SK-N-SH (cell line): ENCODE measurements around the gene PRR35. TPM values are rescaled to one million over a fixed set of nuclear protein-coding genes. Genes with fewer than 3 reads are reported as not detected.

Experiments used
- CTCF ChIA-PET: fragments of 300-600, 350-600 bp; formaldehyde crosslinking; extraction: SDS; loops from one replicate; lab custom pipeline; 2021; lab: Yijun Ruan, JAX
- POLR2A ChIA-PET: fragments of 350-600 bp; sonication (Branson Sonifier 250); formaldehyde crosslinking; extraction: SDS; loops from one replicate; lab custom pipeline; 2020; ENCODE audit warnings: antibody characterized with exemption, inconsistent platforms; lab: Yijun Ruan, JAX
- DNase-seq: peaks from one replicate; pipeline ENCODE4 v3.0.0; 2012
- H2AFZ ChIP-seq: fragments of 200-600 bp; sonication (generic); 2 replicates; pipeline ENCODE4 v1.8.1; 2016; ENCODE audit warnings: antibody characterized with exemption, mild to moderate bottlenecking, low read depth
- H3F3A ChIP-seq: fragments of 200-600 bp; sonication (generic); replicated peaks from 2 replicates; pipeline ENCODE3; 2016; ENCODE audit warnings: antibody characterized with exemption, mild to moderate bottlenecking; ENCODE audit not compliant: insufficient read depth
- H3K27ac ChIP-seq, 2 experiments: fragments of 200-500 bp in 1 of 2; fragments of 200-600 bp in 1 of 2; sonication (Bioruptor generic) in 1 of 2; sonication (generic), shearing (Covaris generic) in 1 of 2; 2 replicates each; pipeline versions ENCODE4 v1.5.1 to v1.6.1; 2014 to 2016; ENCODE audit warnings: low read depth in 2 of 2, inconsistent platforms in 1 of 2, low read length in 1 of 2, mild to moderate bottlenecking in 1 of 2, mixed read lengths in 1 of 2
- H3K27me3 ChIP-seq: fragments of 200-600 bp; sonication (generic), shearing (Covaris generic); 2 replicates; pipeline ENCODE4 v1.6.1; 2016; ENCODE audit warnings: mixed run types; ENCODE audit not compliant: insufficient read depth
- H3K36me3 ChIP-seq, 2 experiments: fragments of 200-500 bp in 1 of 2; fragments of 200-600 bp in 1 of 2; sonication (Bioruptor generic) in 1 of 2; sonication (generic) in 1 of 2; replicated peaks in 1 of 2; 2 replicates each; pipeline versions ENCODE3 to v1.5.1; 2014 to 2016; ENCODE audit warnings: low read length in 1 of 2, mild to moderate bottlenecking in 1 of 2; ENCODE audit not compliant: insufficient read depth in 2 of 2, control insufficient read depth in 1 of 2
- H3K4me1 ChIP-seq, 2 experiments: fragments of 200-500 bp in 1 of 2; fragments of 200-600 bp in 1 of 2; sonication (Bioruptor generic) in 1 of 2; sonication (generic), shearing (Covaris generic) in 1 of 2; 2 replicates each; pipeline versions ENCODE4 v1.5.1 to v1.6.1; 2014 to 2016; ENCODE audit warnings: low read depth in 1 of 2, low read length in 1 of 2, mixed run types in 1 of 2; ENCODE audit not compliant: insufficient read depth in 2 of 2, control insufficient read depth in 1 of 2
- H3K4me2 ChIP-seq: fragments of 200-600 bp; sonication (generic), shearing (Covaris generic); 2 replicates; pipeline ENCODE4 v1.6.1; 2017; ENCODE audit warnings: mixed run types
- H3K4me3 ChIP-seq, 2 experiments: fragments of 200-500 bp in 1 of 2; fragments of 200-600 bp in 1 of 2; sonication (Bioruptor generic) in 1 of 2; sonication (generic), shearing (Covaris generic) in 1 of 2; 2 replicates each; pipeline versions ENCODE4 v1.5.1 to v1.8.1; 2014 to 2016; ENCODE audit warnings: low read depth in 2 of 2, inconsistent platforms in 1 of 2, low read length in 1 of 2, mild to moderate bottlenecking in 1 of 2, mixed read lengths in 1 of 2, moderate library complexity in 1 of 2
- H3K79me2 ChIP-seq: fragments of 200-600 bp; sonication (generic); 2 replicates; pipeline ENCODE4 v1.8.1; 2017; ENCODE audit warnings: mild to moderate bottlenecking; ENCODE audit not compliant: insufficient read depth
- H3K9ac ChIP-seq: fragments of 200-600 bp; sonication (generic); 2 replicates; pipeline ENCODE4 v1.6.1; 2017; ENCODE audit warnings: mixed run types
- H3K9me2 ChIP-seq: fragments of 200-600 bp; sonication (generic); 2 replicates; pipeline ENCODE4 v1.6.1; 2017; ENCODE audit warnings: mixed run types
- H3K9me3 ChIP-seq: fragments of 200-600 bp; sonication (generic); 2 replicates; pipeline ENCODE4 v1.6.1; 2017; ENCODE audit warnings: mixed run types, mild to moderate bottlenecking, moderate library complexity
- H4K20me1 ChIP-seq: fragments of 200-600 bp; sonication (generic); 2 replicates; pipeline ENCODE4 v1.6.1; 2017; ENCODE audit warnings: mild to moderate bottlenecking, mixed run types; ENCODE audit not compliant: insufficient read depth
- CHD2 ChIP-seq: fragments of 150-350 bp; IDR thresholded peaks from 2 replicates; pipeline ENCODE4 v1.6.1; 2018; ENCODE audit warnings: low read length; ENCODE audit not compliant: partially characterized antibody
- ELF1 ChIP-seq: IDR thresholded peaks from 2 replicates; pipeline ENCODE4 v1.4.0; 2012
- EZH2phosphoT487 ChIP-seq: fragments of 200-600 bp; sonication (generic); IDR thresholded peaks from 2 replicates; pipeline ENCODE4 v1.6.1; 2017; ENCODE audit warnings: low read depth, mixed run types, mild to moderate bottlenecking, antibody characterized with exemption, moderate library complexity, borderline replicate concordance
- FOSL2 ChIP-seq: IDR thresholded peaks from 2 replicates; pipeline ENCODE4 v1.4.0; 2012; ENCODE audit warnings: low read depth, mild to moderate bottlenecking, moderate library complexity, borderline replicate concordance
- FOXJ3 ChIP-seq: sonication (generic); formaldehyde crosslinking; IDR thresholded peaks from 2 replicates; pipeline ENCODE4 v1.5.1; 2020; ENCODE audit warnings: mild to moderate bottlenecking, missing genetic modification reagents
- JUND ChIP-seq: IDR thresholded peaks from 2 replicates; pipeline ENCODE4 v1.4.0; 2012
- MEF2A ChIP-seq: IDR thresholded peaks from 2 replicates; pipeline ENCODE4 v1.4.0; 2012; ENCODE audit warnings: low read depth, borderline replicate concordance
- NFIC ChIP-seq: IDR thresholded peaks from 2 replicates; pipeline ENCODE4 v1.4.0; 2012; ENCODE audit warnings: borderline replicate concordance
- NRF1 ChIP-seq: IDR thresholded peaks from 2 replicates; pipeline ENCODE4 v1.6.1; 2012; ENCODE audit warnings: low read depth, mild to moderate bottlenecking, low read length
- POLR2AphosphoS5 ChIP-seq: IDR thresholded peaks from 2 replicates; pipeline ENCODE4 v1.6.1; 2012; ENCODE audit warnings: low read depth, low read length
- RCOR1 ChIP-seq: fragments of 150-350 bp; IDR thresholded peaks from 2 replicates; pipeline ENCODE4 v1.6.1; 2017; ENCODE audit warnings: antibody characterized with exemption, low read length
- REST ChIP-seq: IDR thresholded peaks from 2 replicates; pipeline ENCODE4 v1.6.1; 2012; ENCODE audit warnings: mild to moderate bottlenecking, low read depth, low read length, moderate library complexity
- RXRA ChIP-seq: IDR thresholded peaks from 2 replicates; pipeline ENCODE4 v1.4.0; 2012; ENCODE audit warnings: low read depth, mild to moderate bottlenecking, borderline replicate concordance
- SIN3A ChIP-seq: IDR thresholded peaks from 2 replicates; pipeline ENCODE4 v1.6.1; 2012; ENCODE audit warnings: low read depth, mild to moderate bottlenecking, low read length, moderate library complexity, borderline replicate concordance
- TEAD4 ChIP-seq: IDR thresholded peaks from 2 replicates; pipeline ENCODE4 v1.4.0; 2012; ENCODE audit warnings: mild to moderate bottlenecking, borderline replicate concordance; ENCODE audit not compliant: insufficient read depth
- YY1 ChIP-seq: IDR thresholded peaks from 2 replicates; pipeline ENCODE4 v1.4.0; 2012; ENCODE audit warnings: low read depth, mild to moderate bottlenecking
- WGBS: methylation state at CpG from one replicate; pipeline ENCODE4 v1.1.6; 2017; ENCODE audit warnings: low lambda C conversion rate; 5-methylcytosine and 5-hydroxymethylcytosine counted together
- polyA plus RNA-seq, 3 experiments: library from polyadenylated mRNA; depleted of rRNA; stranded (reverse); fragments of >200 nt; gene quantifications; 2 replicates each; pipeline ENCODE4 v1.2.3, GENCODE V29; 2012

PRR35 gene
- polyA plus RNA-seq, 1 of the 3 experiments (the other 2 are of a cell fraction) = not detected

GRCh38 chr16:523097-523741 lies 37.0 kb upstream of the PRR35 start:
- Histone ChIP-seq H3K9ac (no peak overlapping the region), H3K4me1 (peaks cover 11 to 16% of the 10 kb centered on the region in 2 experiments; a peak in 3 of 4 replicates), H3K4me2 (no peak overlapping the region), H3K9me3 (no peaks in the 10 kb centered on the region), H3K27ac (no peak overlapping the region), H4K20me1 (peaks cover 18% of the 10 kb centered on the region), H3F3A (peaks cover 19% of the 10 kb centered on the region), H3K36me3 (peaks cover 0 to 20% of the 10 kb centered on the region in 2 experiments), H3K79me2 (peaks cover 21% of the 10 kb centered on the region; the same call in 1 of the 2 replicates), H2AFZ (no peak overlapping the region), H3K9me2 (no peaks in the 10 kb centered on the region), H3K4me3 (no peak overlapping the region), H3K27me3 (no peaks in the 10 kb centered on the region)
- WGBS = 98% methylated on average over 19 of the region's 22 CpGs
- ChIA-PET POLR2A (interaction anchor here (1.3 kb wide), 1 partner anchor 42 kb away, joined by 3 read pairs; no protein-coding TSS in a partner anchor), CTCF (interaction anchor here (1.2 kb wide), 1 partner anchor 28 kb away, joined by 3 read pairs; no protein-coding TSS in a partner anchor)
- DNase-seq = no peak
- TF ChIP-seq TEAD4 (no peak), ELF1 (no peak), SIN3A (no peak), NFIC (no peak), YY1 (no peak), RXRA (no peak), JUND (no peak), FOSL2 (no peak), EZH2phosphoT487 (no peak), CHD2 (no peak), MEF2A (no peak), POLR2AphosphoS5 (no peak), RCOR1 (no peak), NRF1 (no peak), FOXJ3 (no peak), REST (no peak)
